Measurements from ENCODE around the gene ADAM8. TPM values are rescaled to one million over a fixed set of nuclear protein-coding genes. Genes with fewer than 3 reads are reported as not detected.
"Not testable (repeated sequence)": the region's sequence is repeated elsewhere in the genome, so short reads cannot be mapped to it uniquely, and the experiment has no call there.

ADAM8 gene
- total and polyA plus RNA-seq, 2 donors (not counting 1 experiment from before 2014, with no cell fraction given) = 0.23 to 2.0 TPM

DNA sequence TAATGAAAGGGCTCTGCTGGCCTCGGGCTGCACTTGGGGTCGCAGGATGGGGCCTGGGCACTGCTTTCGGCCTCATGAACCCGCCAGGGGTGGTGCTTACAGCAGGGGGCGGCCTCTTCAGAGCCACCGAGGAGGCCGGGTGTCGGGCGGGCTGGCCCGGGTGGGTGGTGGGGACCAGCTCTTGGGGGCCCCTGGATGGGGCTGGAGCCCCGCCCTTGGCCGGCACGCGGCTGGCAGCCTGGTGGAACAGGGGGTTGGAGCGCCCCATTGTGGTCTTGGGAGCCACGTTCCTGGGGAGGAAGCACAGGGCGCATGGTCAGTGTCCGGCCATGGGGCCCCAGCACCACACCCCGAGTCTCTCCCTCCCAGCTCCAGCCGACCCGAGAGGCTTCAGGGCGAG, 8.8 kb downstream of the ADAM8 start:
- no peaks in the 10 kb centered on the region for H3K4me1 ChIP-seq (ENCODE audit: control insufficient read depth, extremely low read depth, insufficient read depth, low read length)
- H3K4me2 ChIP-seq (ENCODE audit: extremely low read depth, insufficient read depth, low read length) = no peak overlapping the region
- no peaks in the 10 kb centered on the region for H3K36me3 ChIP-seq (ENCODE audit: control insufficient read depth, insufficient read depth, low read length)
- no peak overlapping the region for H2AFZ ChIP-seq (ENCODE audit: low read length)
- no peaks in the 10 kb centered on the region for H3K79me2 ChIP-seq (ENCODE audit: control insufficient read depth, insufficient read depth, low read length)
- no peak overlapping the region for H3K27ac ChIP-seq (ENCODE audit: insufficient read depth, low read length)
- H3K4me3 ChIP-seq (replicated peaks in 1 of 4; ENCODE audit: control extremely low read depth in 1 of 4, insufficient read depth in 1 of 4, low read depth in 3 of 4, low read length in 4 of 4) = no peak overlapping the region
- no peaks in the 10 kb centered on the region for H3K27me3 ChIP-seq (ENCODE audit: control insufficient read depth, insufficient read depth, low read length)
- H4K20me1 ChIP-seq (ENCODE audit: control insufficient read depth, extremely low read depth, insufficient read depth, low read length) = no peaks in the 10 kb centered on the region
- H3K9me3 ChIP-seq (ENCODE audit: control insufficient read depth, insufficient read depth, low read depth, low read length) = no peaks in the 10 kb centered on the region
- TF ChIP-seq EZH2 (IDR thresholded peaks at IDR 0.05; ENCODE audit: low read length, missing control alignments) = no peak
- TF ChIP-seq, protein P1, sequence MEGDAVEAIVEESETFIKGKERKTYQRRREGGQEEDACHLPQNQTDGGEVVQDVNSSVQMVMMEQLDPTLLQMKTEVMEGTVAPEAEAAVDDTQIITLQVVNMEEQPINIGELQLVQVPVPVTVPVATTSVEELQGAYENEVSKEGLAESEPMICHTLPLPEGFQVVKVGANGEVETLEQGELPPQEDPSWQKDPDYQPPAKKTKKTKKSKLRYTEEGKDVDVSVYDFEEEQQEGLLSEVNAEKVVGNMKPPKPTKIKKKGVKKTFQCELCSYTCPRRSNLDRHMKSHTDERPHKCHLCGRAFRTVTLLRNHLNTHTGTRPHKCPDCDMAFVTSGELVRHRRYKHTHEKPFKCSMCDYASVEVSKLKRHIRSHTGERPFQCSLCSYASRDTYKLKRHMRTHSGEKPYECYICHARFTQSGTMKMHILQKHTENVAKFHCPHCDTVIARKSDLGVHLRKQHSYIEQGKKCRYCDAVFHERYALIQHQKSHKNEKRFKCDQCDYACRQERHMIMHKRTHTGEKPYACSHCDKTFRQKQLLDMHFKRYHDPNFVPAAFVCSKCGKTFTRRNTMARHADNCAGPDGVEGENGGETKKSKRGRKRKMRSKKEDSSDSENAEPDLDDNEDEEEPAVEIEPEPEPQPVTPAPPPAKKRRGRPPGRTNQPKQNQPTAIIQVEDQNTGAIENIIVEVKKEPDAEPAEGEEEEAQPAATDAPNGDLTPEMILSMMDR (conservative IDR thresholded peaks at IDR 0.05 in 1 of 2, IDR thresholded peaks at IDR 0.05 in 1 of 2; ENCODE audit: low read depth in 1 of 2, low read length in 2 of 2) = no peak
- DNase-seq (ENCODE audit: low read depth in 2 of 2) = no peak
- no peak overlapping the region for H3K9ac ChIP-seq (ENCODE audit: insufficient read depth, low read length)

DNA sequence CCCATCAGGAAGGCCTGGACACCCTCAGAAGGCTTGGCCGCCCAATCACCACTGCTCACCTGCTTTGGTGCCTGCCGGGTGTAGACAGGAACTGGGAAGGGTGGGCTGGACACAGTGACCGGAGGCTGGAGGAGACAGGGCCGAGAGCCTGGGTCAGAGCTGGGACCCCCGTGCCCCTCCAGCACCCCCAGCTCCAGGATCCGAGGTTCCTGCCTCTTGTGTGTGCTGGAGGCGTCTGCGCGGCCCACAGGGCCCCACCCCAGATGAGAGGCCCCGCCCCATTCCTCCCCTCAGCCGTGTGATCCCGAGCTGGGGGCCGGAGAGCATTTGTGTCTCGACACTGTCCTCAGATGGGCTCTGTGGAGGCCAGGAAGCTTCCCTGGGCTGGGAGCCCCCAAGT, 9.4 kb downstream of the ADAM8 start:
- no peak for TF ChIP-seq EZH2 (IDR thresholded peaks at IDR 0.05; ENCODE audit: low read length, missing control alignments)
- TF ChIP-seq, protein P1 (conservative IDR thresholded peaks at IDR 0.05 in 1 of 2, IDR thresholded peaks at IDR 0.05 in 1 of 2; ENCODE audit: low read depth in 1 of 2, low read length in 2 of 2) = no peak
- no peak overlapping the region for H3K9ac ChIP-seq (ENCODE audit: insufficient read depth, low read length)
- no peaks in the 10 kb centered on the region for H4K20me1 ChIP-seq (ENCODE audit: control insufficient read depth, extremely low read depth, insufficient read depth, low read length)
- no peaks in the 10 kb centered on the region for H3K9me3 ChIP-seq (ENCODE audit: control insufficient read depth, insufficient read depth, low read depth, low read length)
- no peaks in the 10 kb centered on the region for H3K36me3 ChIP-seq (ENCODE audit: control insufficient read depth, insufficient read depth, low read length)
- no peaks in the 10 kb centered on the region for H3K27me3 ChIP-seq (ENCODE audit: control insufficient read depth, insufficient read depth, low read length)
- DNase-seq (ENCODE audit: low read depth in 2 of 2) = no peak
- H3K79me2 ChIP-seq (ENCODE audit: control insufficient read depth, insufficient read depth, low read length) = no peaks in the 10 kb centered on the region
- no peak overlapping the region for H2AFZ ChIP-seq (ENCODE audit: low read length)
- no peak overlapping the region for H3K4me3 ChIP-seq (replicated peaks in 1 of 4; ENCODE audit: control extremely low read depth in 1 of 4, insufficient read depth in 1 of 4, low read depth in 3 of 4, low read length in 4 of 4)
- no peak overlapping the region for H3K27ac ChIP-seq (ENCODE audit: insufficient read depth, low read length)
- H3K4me1 ChIP-seq (ENCODE audit: control insufficient read depth, extremely low read depth, insufficient read depth, low read length) = no peaks in the 10 kb centered on the region
- H3K4me2 ChIP-seq (ENCODE audit: extremely low read depth, insufficient read depth, low read length) = no peak overlapping the region

DNA sequence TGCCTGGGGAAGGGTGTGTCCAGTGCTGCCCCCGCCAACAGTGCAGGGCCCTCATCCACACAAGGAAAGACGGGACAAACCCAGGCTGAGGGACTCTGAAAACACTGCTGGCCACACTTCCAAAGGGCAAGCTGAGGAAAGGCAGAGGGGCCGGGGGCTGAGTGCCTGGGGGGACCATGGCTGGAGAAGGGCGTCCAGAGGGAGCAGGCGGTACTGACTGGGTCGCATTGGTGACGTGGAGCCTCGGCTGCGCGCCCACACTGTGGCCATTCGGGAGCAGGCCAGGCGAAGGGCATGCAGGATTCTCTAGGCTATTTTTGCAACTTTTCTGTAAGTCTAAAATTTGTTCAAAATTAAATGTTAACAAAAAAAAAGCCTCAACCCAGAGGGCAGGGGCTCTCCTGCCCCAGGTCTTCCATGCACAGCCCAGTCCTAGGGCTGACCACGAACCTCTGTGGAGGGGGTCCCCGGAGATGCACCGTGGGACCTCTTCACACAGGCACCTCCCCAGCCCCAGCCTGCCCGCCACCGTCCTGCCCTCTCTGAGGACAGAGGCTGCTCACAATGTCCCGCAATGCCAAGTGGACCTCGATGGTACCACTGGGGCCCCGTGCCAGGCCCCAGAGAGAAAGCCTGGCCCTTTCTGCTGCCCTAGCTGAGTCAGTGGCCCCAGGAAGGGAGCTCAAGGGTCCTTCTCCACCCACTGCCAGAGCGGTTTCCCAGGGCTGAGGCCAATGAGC, 10.4 kb downstream of the ADAM8 start:
- no peak overlapping the region for H2AFZ ChIP-seq (ENCODE audit: low read length)
- H3K9ac ChIP-seq (ENCODE audit: insufficient read depth, low read length) = no peak overlapping the region
- H3K4me3 ChIP-seq (replicated peaks in 1 of 4; ENCODE audit: control extremely low read depth in 1 of 4, insufficient read depth in 1 of 4, low read depth in 3 of 4, low read length in 4 of 4) = no peak overlapping the region
- no peaks in the 10 kb centered on the region for H4K20me1 ChIP-seq (ENCODE audit: control insufficient read depth, extremely low read depth, insufficient read depth, low read length)
- H3K4me1 ChIP-seq (ENCODE audit: control insufficient read depth, extremely low read depth, insufficient read depth, low read length) = peaks cover 1% of the 10 kb centered on the region
- no peak overlapping the region for H3K27ac ChIP-seq (ENCODE audit: insufficient read depth, low read length)
- no peak overlapping the region for H3K4me2 ChIP-seq (ENCODE audit: extremely low read depth, insufficient read depth, low read length)
- no peaks in the 10 kb centered on the region for H3K9me3 ChIP-seq (ENCODE audit: control insufficient read depth, insufficient read depth, low read depth, low read length)
- H3K27me3 ChIP-seq (ENCODE audit: control insufficient read depth, insufficient read depth, low read length) = no peaks in the 10 kb centered on the region
- no peak for DNase-seq (ENCODE audit: low read depth in 2 of 2)
- no peak for TF ChIP-seq EZH2 (IDR thresholded peaks at IDR 0.05; ENCODE audit: low read length, missing control alignments)
- TF ChIP-seq, protein P1 (conservative IDR thresholded peaks at IDR 0.05 in 1 of 2, IDR thresholded peaks at IDR 0.05 in 1 of 2; ENCODE audit: low read depth in 1 of 2, low read length in 2 of 2) = no peak
- H3K79me2 ChIP-seq (ENCODE audit: control insufficient read depth, insufficient read depth, low read length) = no peaks in the 10 kb centered on the region
- no peaks in the 10 kb centered on the region for H3K36me3 ChIP-seq (ENCODE audit: control insufficient read depth, insufficient read depth, low read length)

DNA sequence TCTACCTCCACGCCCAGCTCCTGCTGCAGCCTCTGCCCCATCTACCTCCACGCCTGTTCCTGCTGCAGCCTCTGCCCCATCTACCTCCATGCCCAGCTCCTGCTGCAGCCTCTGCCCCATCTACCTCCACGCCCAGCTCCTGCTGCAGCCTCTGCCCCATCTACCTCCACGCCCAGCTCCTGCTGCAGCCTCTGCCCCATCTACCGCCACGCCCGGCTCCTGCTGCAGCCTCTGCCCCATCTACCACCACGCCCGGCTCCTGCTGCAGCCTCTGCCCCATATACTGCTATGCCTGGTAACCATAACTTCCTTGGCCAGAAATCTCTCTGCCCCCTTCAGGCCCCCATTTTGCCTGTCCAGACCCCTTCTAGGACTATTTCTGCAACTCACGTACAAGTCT, 11.6 kb downstream of the ADAM8 start:
- not testable (repeated sequence) for H3K4me2 ChIP-seq (ENCODE audit: extremely low read depth, insufficient read depth, low read length); H3K36me3 ChIP-seq (ENCODE audit: control insufficient read depth, insufficient read depth, low read length); H3K9ac ChIP-seq (ENCODE audit: insufficient read depth, low read length); H3K27ac ChIP-seq (ENCODE audit: insufficient read depth, low read length); DNase-seq (ENCODE audit: low read depth in 2 of 2); H3K4me3 ChIP-seq (replicated peaks in 1 of 4; ENCODE audit: control extremely low read depth in 1 of 4, insufficient read depth in 1 of 4, low read depth in 3 of 4, low read length in 4 of 4); H3K79me2 ChIP-seq (ENCODE audit: control insufficient read depth, insufficient read depth, low read length); H3K4me1 ChIP-seq (ENCODE audit: control insufficient read depth, extremely low read depth, insufficient read depth, low read length); H2AFZ ChIP-seq (ENCODE audit: low read length); H4K20me1 ChIP-seq (ENCODE audit: control insufficient read depth, extremely low read depth, insufficient read depth, low read length); H3K27me3 ChIP-seq (ENCODE audit: control insufficient read depth, insufficient read depth, low read length); H3K9me3 ChIP-seq (ENCODE audit: control insufficient read depth, insufficient read depth, low read depth, low read length)
